ENCODE data around the gene TBC1D22A. TPM values are rescaled to one million over a fixed set of nuclear protein-coding genes. Genes with fewer than 3 reads are reported as not detected.

The TBC1D22A gene
- total RNA-seq, 1 donor from 2014 or later = 18.9 TPM

GRCh38 chr22:47102648-47103047, 340.2 kb downstream of the TBC1D22A start:
- Mint-ChIP-seq H3K36me3 (ENCODE audit: low read depth) (no peaks in the 10 kb centered on the region), H3K4me1 (ENCODE audit: low read depth) (peaks cover 13% of the 10 kb centered on the region), H3K27me3 (ENCODE audit: low read depth) (no peaks in the 10 kb centered on the region), H3K9me3 (ENCODE audit: low read depth) (peaks cover 4% of the 10 kb centered on the region), H3K27ac (ENCODE audit: unreplicated experiment) (no peak overlapping the region), H3K4me3 (ENCODE audit: unreplicated experiment) (no peak overlapping the region)
- TF ChIP-seq, protein P1, sequence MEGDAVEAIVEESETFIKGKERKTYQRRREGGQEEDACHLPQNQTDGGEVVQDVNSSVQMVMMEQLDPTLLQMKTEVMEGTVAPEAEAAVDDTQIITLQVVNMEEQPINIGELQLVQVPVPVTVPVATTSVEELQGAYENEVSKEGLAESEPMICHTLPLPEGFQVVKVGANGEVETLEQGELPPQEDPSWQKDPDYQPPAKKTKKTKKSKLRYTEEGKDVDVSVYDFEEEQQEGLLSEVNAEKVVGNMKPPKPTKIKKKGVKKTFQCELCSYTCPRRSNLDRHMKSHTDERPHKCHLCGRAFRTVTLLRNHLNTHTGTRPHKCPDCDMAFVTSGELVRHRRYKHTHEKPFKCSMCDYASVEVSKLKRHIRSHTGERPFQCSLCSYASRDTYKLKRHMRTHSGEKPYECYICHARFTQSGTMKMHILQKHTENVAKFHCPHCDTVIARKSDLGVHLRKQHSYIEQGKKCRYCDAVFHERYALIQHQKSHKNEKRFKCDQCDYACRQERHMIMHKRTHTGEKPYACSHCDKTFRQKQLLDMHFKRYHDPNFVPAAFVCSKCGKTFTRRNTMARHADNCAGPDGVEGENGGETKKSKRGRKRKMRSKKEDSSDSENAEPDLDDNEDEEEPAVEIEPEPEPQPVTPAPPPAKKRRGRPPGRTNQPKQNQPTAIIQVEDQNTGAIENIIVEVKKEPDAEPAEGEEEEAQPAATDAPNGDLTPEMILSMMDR (IDR thresholded peaks at IDR 0.05) = no peak
- no peak for DNase-seq (ENCODE audit: low spot score)

GRCh38 chr22:47105085-47105484, 342.6 kb downstream of the TBC1D22A start:
- no peak overlapping the region for H3K4me3 Mint-ChIP-seq (ENCODE audit: unreplicated experiment)
- DNase-seq (ENCODE audit: low spot score) = no peak
- peaks cover 8% of the 10 kb centered on the region for H3K9me3 Mint-ChIP-seq (ENCODE audit: low read depth)
- no peaks in the 10 kb centered on the region for H3K27me3 Mint-ChIP-seq (ENCODE audit: low read depth)
- TF ChIP-seq, protein P1 (IDR thresholded peaks at IDR 0.05) = no peak
- peaks cover 3% of the 10 kb centered on the region for H3K36me3 Mint-ChIP-seq (ENCODE audit: low read depth)
- H3K27ac Mint-ChIP-seq (ENCODE audit: unreplicated experiment) = no peak overlapping the region
- peaks cover 16% of the 10 kb centered on the region for H3K4me1 Mint-ChIP-seq (ENCODE audit: low read depth)

GRCh38 chr22:47106806-47107205, 344.4 kb downstream of the TBC1D22A start:
- H3K27ac Mint-ChIP-seq (ENCODE audit: unreplicated experiment) = peak overlapping the region; percentile 76
- no peak for DNase-seq (ENCODE audit: low spot score)
- H3K4me1 Mint-ChIP-seq (ENCODE audit: low read depth) = peaks cover 16% of the 10 kb centered on the region
- H3K36me3 Mint-ChIP-seq (ENCODE audit: low read depth) = peaks cover 6% of the 10 kb centered on the region
- no peaks in the 10 kb centered on the region for H3K27me3 Mint-ChIP-seq (ENCODE audit: low read depth)
- H3K4me3 Mint-ChIP-seq (ENCODE audit: unreplicated experiment) = no peak overlapping the region
- peaks cover 8% of the 10 kb centered on the region for H3K9me3 Mint-ChIP-seq (ENCODE audit: low read depth)
- TF ChIP-seq, protein P1 (IDR thresholded peaks at IDR 0.05) = no peak

DNA sequence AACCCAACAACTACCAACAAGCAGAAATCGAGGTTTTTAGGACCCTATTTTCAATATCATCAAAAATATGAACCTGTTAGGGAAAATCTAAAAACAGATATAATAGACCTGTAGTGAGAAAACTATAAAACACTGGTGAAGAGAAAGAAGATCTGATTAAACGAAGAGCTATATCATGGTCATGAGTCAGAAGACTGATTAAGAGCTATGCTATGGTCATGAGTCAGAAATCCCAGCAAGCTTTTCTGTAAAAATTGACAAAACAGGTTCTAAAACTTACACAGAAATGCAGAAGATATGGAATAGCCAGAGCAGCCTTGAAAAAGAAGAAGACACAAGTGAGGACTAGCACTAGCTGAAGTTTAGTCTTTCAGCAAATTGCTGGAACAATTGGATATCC, 345.0 kb downstream of the TBC1D22A start:
- Mint-ChIP-seq H3K27me3 (ENCODE audit: low read depth) (no peaks in the 10 kb centered on the region), H3K4me3 (ENCODE audit: unreplicated experiment) (no peak overlapping the region), H3K9me3 (ENCODE audit: low read depth) (peaks cover 8% of the 10 kb centered on the region), H3K27ac (ENCODE audit: unreplicated experiment) (peak overlapping the region; percentile 76), H3K4me1 (ENCODE audit: low read depth) (peaks cover 16% of the 10 kb centered on the region), H3K36me3 (ENCODE audit: low read depth) (peaks cover 6% of the 10 kb centered on the region)
- TF ChIP-seq, protein P1 (IDR thresholded peaks at IDR 0.05) = no peak
- no peak for DNase-seq (ENCODE audit: low spot score)

GRCh38 chr22:47110817-47111443, 348.5 kb downstream of the TBC1D22A start:
- Mint-ChIP-seq H3K27me3 (ENCODE audit: low read depth) (no peaks in the 10 kb centered on the region), H3K36me3 (ENCODE audit: low read depth) (peaks cover 7% of the 10 kb centered on the region), H3K4me1 (ENCODE audit: low read depth) (peaks cover 16% of the 10 kb centered on the region), H3K4me3 (ENCODE audit: unreplicated experiment) (no peak overlapping the region), H3K9me3 (ENCODE audit: low read depth) (peaks cover 6% of the 10 kb centered on the region), H3K27ac (ENCODE audit: unreplicated experiment) (no peak overlapping the region)
- TF ChIP-seq, protein P1 (IDR thresholded peaks at IDR 0.05) = no peak
- peak; percentile 65 for DNase-seq (ENCODE audit: low spot score)
